ENCODE data around the gene SH3TC1. TPM values are rescaled to one million over a fixed set of nuclear protein-coding genes. Genes with fewer than 3 reads are reported as not detected.

The SH3TC1 gene
- polyA plus RNA-seq, 2 of the 4 experiments (the other 2 are of a cell fraction) = 2.8 to 7.4 TPM

DNA sequence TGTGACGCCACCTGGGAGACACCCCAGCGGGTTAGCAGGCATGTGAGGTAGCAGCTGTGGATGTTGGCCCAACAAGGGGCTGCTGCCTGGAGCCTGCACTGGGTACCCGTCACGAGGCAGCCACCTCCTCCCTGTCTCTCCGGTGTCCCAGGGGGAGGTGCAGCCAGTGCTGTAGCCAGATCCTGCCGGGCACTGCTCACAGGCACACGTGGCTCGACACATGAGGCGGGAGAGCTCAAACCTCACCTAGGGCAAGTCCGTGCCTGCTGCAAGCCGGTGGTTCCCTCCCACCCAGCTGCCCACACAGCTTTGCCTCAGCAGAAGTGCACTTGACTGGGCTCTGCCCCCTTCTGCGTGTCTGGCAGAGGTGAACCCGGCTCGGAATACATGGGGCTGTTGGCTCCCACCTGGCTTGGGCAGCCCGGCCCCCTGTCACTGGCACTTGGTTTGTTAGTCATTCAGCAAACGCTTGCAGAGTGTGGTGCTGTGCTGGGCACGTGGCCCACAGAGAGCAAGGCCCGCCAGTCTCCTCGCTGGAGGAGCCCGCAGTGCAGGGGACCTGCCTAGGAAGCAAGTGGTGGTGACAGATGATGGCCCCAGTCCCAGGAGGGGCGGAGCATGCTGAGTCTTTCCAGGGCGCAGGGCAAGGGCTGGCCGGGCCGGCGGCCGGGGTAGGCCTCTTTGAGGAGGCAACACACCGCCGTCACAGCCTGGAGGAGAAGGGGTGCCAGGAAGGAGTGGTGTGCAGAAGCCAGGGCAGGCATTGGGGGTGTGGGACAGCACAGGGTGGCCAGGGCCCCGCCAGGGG lies 10.1 kb upstream of the SH3TC1 start:
- TF ChIP-seq JUN (IDR thresholded peaks at IDR 0.05) (no peak), HOXB5 (CRISPR knock-in tag; IDR thresholded peaks at IDR 0.05) (no peak), NPAS2 (CRISPR knock-in tag; IDR thresholded peaks at IDR 0.05; ENCODE audit: borderline replicate concordance) (no peak), MAFK (IDR thresholded peaks at IDR 0.05; ENCODE audit: partially characterized antibody) (no peak)
- H3K4me2 ChIP-seq = no peak overlapping the region
- 81% methylated on average over 10 of the region's 29 CpGs for WGBS (ENCODE audit: missing lambda C conversion rate)
- no peak overlapping the region for H3K4me3 ChIP-seq
- H3K4me1 ChIP-seq = peaks cover 45% of the 10 kb centered on the region
- no peak for ATAC-seq
- CTCF ChIA-PET = interaction anchor here (0.8 to 2.5 kb wide), 4 partner anchors 10 to 57 kb away, joined by 3 to 16 read pairs (median 3); partner anchors contain the start of gene SH3TC1
- H3K9me3 ChIP-seq = no peaks in the 10 kb centered on the region
- peak overlapping the region in 1 of 2 experiments; percentile 66; a peak in 3 of 6 replicates for H3K27ac ChIP-seq
- POLR2A ChIA-PET = no interaction called here
- no peak for FAIRE-seq
- no peak for DNase-seq (ENCODE audit: low read depth in 1 of 2, low spot score in 1 of 2)

DNA sequence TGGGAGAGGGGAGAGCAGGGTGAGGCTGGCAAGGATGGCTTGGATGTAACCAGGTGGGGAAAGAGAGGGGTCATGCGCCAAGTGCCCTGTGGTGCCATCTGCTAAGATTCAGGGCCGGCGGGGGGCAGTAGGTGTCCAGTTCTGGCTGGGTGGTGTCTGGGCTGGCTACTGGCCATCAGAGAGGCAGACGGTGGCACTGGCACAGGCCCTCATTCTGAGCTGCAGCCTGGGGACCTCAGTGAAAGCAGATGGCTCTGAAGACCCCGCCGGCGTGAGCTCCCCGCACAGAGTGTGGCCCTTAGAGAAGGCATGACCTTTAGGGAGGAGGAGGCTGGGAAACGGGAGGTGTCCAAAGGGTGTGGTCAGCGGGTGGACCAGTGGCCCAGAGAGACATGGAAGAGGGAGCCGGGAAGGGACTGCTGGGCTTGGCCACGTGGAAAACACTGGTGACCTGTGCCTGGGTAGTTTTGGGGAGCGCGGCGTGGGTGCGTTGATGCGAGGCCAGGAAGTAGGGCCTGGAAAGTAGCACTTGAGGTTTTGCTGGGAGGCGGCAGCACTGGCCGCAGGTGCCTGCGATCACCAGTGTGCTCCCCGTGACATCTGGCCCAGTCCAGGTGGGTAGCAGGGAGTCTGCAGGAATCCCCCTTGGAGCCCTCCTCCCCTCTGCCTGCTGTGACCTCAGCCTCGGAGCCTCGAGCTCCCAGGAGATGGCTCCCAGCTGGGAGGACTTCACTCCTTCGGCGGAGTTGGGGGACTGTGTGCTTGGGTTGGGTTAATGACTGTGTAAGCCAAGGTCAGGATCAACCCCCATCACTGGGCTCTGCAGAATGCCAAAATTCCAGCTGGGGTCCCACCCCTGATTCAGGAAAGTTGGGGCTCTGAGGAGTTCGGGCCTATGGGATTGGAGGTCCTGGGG lies 9.3 kb upstream of the SH3TC1 start:
- CTCF ChIA-PET = interaction anchor here (1.4 to 10.8 kb wide), 2 partner anchors 9 to 11 kb away, joined by 3 to 122 read pairs; partner anchors contain the start of gene SH3TC1
- TF ChIP-seq, protein P1, sequence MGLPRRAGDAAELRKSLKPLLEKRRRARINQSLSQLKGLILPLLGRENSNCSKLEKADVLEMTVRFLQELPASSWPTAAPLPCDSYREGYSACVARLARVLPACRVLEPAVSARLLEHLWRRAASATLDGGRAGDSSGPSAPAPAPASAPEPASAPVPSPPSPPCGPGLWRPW (IDR thresholded peaks at IDR 0.05) = no peak
- TF ChIP-seq KDM5A (IDR thresholded peaks at IDR 0.05) (no peak), MAZ (IDR thresholded peaks at IDR 0.05; ENCODE audit: borderline replicate concordance, low read depth, low read length) (no peak), RFX5 (IDR thresholded peaks at IDR 0.05) (no peak), ZSCAN20 (CRISPR knock-in tag; IDR thresholded peaks at IDR 0.05) (no peak), SMC3 (IDR thresholded peaks at IDR 0.05) (no peak), JUNB (IDR thresholded peaks at IDR 0.05) (no peak)
- TF ChIP-seq, protein P2, sequence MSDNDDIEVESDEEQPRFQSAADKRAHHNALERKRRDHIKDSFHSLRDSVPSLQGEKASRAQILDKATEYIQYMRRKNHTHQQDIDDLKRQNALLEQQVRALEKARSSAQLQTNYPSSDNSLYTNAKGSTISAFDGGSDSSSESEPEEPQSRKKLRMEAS (IDR thresholded peaks at IDR 0.05) = no peak
- TF ChIP-seq, protein P3, sequence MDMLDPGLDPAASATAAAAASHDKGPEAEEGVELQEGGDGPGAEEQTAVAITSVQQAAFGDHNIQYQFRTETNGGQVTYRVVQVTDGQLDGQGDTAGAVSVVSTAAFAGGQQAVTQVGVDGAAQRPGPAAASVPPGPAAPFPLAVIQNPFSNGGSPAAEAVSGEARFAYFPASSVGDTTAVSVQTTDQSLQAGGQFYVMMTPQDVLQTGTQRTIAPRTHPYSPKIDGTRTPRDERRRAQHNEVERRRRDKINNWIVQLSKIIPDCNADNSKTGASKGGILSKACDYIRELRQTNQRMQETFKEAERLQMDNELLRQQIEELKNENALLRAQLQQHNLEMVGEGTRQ (IDR thresholded peaks at IDR 0.05) = no peak
- H3K9me3 ChIP-seq = no peaks in the 10 kb centered on the region
- ATAC-seq (no peak), DNase-seq (ENCODE audit: low read depth in 1 of 2, low spot score in 1 of 2) (no peak), FAIRE-seq (no peak)
- WGBS (ENCODE audit: missing lambda C conversion rate) = 93% methylated on average over 21 of the region's 26 CpGs
- H3K4me2 ChIP-seq = no peak overlapping the region
- H3K4me3 ChIP-seq = no peak overlapping the region
- POLR2A ChIA-PET = no interaction called here
- H3K4me1 ChIP-seq = peaks cover 40% of the 10 kb centered on the region
- peak overlapping the region in 1 of 2 experiments; percentile 66; a peak in 1 of 6 replicates for H3K27ac ChIP-seq

DNA sequence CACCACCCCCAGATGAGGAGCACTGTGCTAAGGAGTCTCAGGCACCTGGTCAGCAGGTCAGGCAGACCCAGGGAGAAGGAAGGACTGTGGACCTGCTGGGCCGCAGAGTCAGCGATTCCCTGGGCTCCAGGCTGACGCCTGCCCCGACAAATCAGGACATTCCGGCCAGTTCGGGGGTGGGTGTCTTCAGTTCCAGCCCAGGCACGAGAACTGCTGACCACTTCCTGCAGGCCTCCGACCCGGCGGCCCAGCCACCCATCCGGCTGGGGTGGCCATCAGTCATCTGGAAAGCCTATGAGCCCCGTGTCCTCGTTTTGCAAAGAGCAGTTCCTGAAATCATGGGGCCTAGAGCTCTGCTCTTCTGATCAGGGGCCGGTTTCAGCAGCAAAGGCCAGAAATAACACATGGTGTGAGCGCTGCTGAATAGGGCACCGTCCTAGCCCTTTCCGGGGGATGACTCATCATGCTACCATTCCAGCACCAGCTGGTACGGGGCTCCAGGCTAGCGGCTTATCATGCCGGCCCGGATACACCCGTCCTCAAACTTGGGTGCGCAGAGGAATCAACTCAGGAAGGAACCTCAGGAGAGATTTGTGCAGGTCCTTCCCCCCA lies 7.8 kb upstream of the SH3TC1 start:
- WGBS (ENCODE audit: missing lambda C conversion rate) = 61% methylated on average over 14 of the region's 23 CpGs
- H3K4me2 ChIP-seq = peak overlapping the region; percentile 35; the same call in 1 of the 3 replicates
- FAIRE-seq (no peak), ATAC-seq (no peak), DNase-seq (ENCODE audit: low read depth in 1 of 2, low spot score in 1 of 2) (no peak)
- no peak for TF ChIP-seq POLR2AphosphoS2 (conservative IDR thresholded peaks at IDR 0.05; ENCODE audit: low read length)
- TF ChIP-seq, protein P4, sequence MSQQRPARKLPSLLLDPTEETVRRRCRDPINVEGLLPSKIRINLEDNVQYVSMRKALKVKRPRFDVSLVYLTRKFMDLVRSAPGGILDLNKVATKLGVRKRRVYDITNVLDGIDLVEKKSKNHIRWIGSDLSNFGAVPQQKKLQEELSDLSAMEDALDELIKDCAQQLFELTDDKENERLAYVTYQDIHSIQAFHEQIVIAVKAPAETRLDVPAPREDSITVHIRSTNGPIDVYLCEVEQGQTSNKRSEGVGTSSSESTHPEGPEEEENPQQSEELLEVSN (IDR thresholded peaks at IDR 0.05; ENCODE audit: borderline replicate concordance, low read depth) = no peak
- TF ChIP-seq FOSB (CRISPR knock-in tag; IDR thresholded peaks at IDR 0.05) = no peak
- TF ChIP-seq, protein P3 (IDR thresholded peaks at IDR 0.05) = no peak
- no peak for TF ChIP-seq SREBF2 (IDR thresholded peaks at IDR 0.05)
- peak; percentile 67 for TF ChIP-seq MAFK (IDR thresholded peaks at IDR 0.05; ENCODE audit: partially characterized antibody)
- TF ChIP-seq MYC (IDR thresholded peaks at IDR 0.05; ENCODE audit: borderline replicate concordance, low read length) = no peak
- no peak for TF ChIP-seq FOSL2 (IDR thresholded peaks at IDR 0.05)
- TF ChIP-seq FOSL2 (CRISPR knock-in tag; IDR thresholded peaks at IDR 0.05) = peak; percentile 73
- TF ChIP-seq, protein P5, sequence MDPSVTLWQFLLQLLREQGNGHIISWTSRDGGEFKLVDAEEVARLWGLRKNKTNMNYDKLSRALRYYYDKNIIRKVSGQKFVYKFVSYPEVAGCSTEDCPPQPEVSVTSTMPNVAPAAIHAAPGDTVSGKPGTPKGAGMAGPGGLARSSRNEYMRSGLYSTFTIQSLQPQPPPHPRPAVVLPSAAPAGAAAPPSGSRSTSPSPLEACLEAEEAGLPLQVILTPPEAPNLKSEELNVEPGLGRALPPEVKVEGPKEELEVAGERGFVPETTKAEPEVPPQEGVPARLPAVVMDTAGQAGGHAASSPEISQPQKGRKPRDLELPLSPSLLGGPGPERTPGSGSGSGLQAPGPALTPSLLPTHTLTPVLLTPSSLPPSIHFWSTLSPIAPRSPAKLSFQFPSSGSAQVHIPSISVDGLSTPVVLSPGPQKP (IDR thresholded peaks at IDR 0.05; ENCODE audit: low read depth, low read length) = no peak
- TF ChIP-seq RCOR1 (IDR thresholded peaks at IDR 0.05; ENCODE audit: low read depth, low read length) = no peak
- no peak for TF ChIP-seq ZNF302 (CRISPR knock-in tag; IDR thresholded peaks at IDR 0.05)
- TF ChIP-seq ZSCAN20 (CRISPR knock-in tag; IDR thresholded peaks at IDR 0.05) = no peak
- peaks cover 32% of the 10 kb centered on the region for H3K4me1 ChIP-seq
- POLR2A ChIA-PET = no interaction called here
- no peak overlapping the region for H3K4me3 ChIP-seq
- CTCF ChIA-PET = interaction anchor here (1.1 to 10.8 kb wide), 5 partner anchors 12 to 209 kb away, joined by 3 to 122 read pairs (median 4); no protein-coding TSS in a partner anchor
- H3K27ac ChIP-seq = peak overlapping the region; percentile 27 to 70; a peak in 3 of 6 replicates
- no peaks in the 10 kb centered on the region for H3K9me3 ChIP-seq
